HG03135 (cell line): ENCODE data around the gene TMEM131L.
"Not testable (repeated sequence)": the region's sequence is repeated elsewhere in the genome, so short reads cannot be mapped to it uniquely, and the experiment has no call there.

Experiments
- ATAC-seq: cut with Tn5 transposase; IDR thresholded peaks from one replicate; pipeline ENCODE4 v1.9.1; 2021; ENCODE audit warnings: mild to moderate bottlenecking, moderate library complexity; ENCODE audit not compliant: unreplicated experiment

The TMEM131L gene

GRCh38 chr4:153609070-153609469 is 142.9 kb downstream of the TMEM131L start:
- not testable (repeated sequence) for ATAC-seq

GRCh38 chr4:153610623-153611376 is 144.6 kb downstream of the TMEM131L start:
- no peak for ATAC-seq

GRCh38 chr4:153611679-153612078 is 145.5 kb downstream of the TMEM131L start:
- ATAC-seq = no peak

GRCh38 chr4:153612878-153613277 is 146.7 kb downstream of the TMEM131L start:
- no peak for ATAC-seq

GRCh38 chr4:153616006-153616555 is 149.9 kb downstream of the TMEM131L start:
- no peak for ATAC-seq

- no peak for ATAC-seq
These were observed 152.7 kb downstream of the TMEM131L start for GRCh38 chr4:153618833-153619232.

- ATAC-seq = no peak
These were observed 153.7 kb downstream of the TMEM131L start for GRCh38 chr4:153619811-153620210.

- no peak for ATAC-seq
These were observed 154.2 kb downstream of the TMEM131L start for GRCh38 chr4:153620352-153620751.

GRCh38 chr4:153622093-153622492 is 155.9 kb downstream of the TMEM131L start:
- no peak for ATAC-seq

GRCh38 chr4:153622778-153623240 is 156.6 kb downstream of the TMEM131L start:
- ATAC-seq = no peak

- no peak for ATAC-seq
These were observed 157.3 kb downstream of the TMEM131L start for GRCh38 chr4:153623491-153623890.

- ATAC-seq = no peak
These were observed 162.7 kb downstream of the TMEM131L start for GRCh38 chr4:153628796-153629315.

GRCh38 chr4:153629776-153630175 is 163.6 kb downstream of the TMEM131L start:
- ATAC-seq = no peak

- no peak for ATAC-seq
These were observed 168.7 kb downstream of the TMEM131L start for GRCh38 chr4:153634738-153635353.

- no peak for ATAC-seq
These were observed 169.7 kb downstream of the TMEM131L start for GRCh38 chr4:153635846-153636245.

- no peak for ATAC-seq
These were observed 171.0 kb downstream of the TMEM131L start for GRCh38 chr4:153637201-153637600.

GRCh38 chr4:153638011-153638410 is 171.9 kb downstream of the TMEM131L start:
- ATAC-seq = no peak

GRCh38 chr4:153638999-153639398 is 172.8 kb downstream of the TMEM131L start:
- no peak for ATAC-seq

- ATAC-seq = no peak
These were observed 174.0 kb downstream of the TMEM131L start for GRCh38 chr4:153639833-153640802.

GRCh38 chr4:153641532-153641931 is 175.4 kb downstream of the TMEM131L start:
- no peak for ATAC-seq
